Neuron (in vitro differentiated cells): ENCODE measurements around the gene EHMT2.
"Not testable (repeated sequence)": the region's sequence is repeated elsewhere in the genome, so short reads cannot be mapped to it uniquely, and the experiment has no call there.

ENCODE experiments used
- H2AFZ ChIP-seq: one replicate; pipeline ENCODE4 v1.6.1; 2013; ENCODE audit warnings: low read depth, mild to moderate bottlenecking, inconsistent platforms, low read length, moderate library complexity
- H3K27me3 ChIP-seq: one replicate; pipeline ENCODE4 v1.6.1; 2013; ENCODE audit warnings: low read length; ENCODE audit not compliant: insufficient read depth
- H3K36me3 ChIP-seq: one replicate; pipeline ENCODE4 v1.6.1; 2013; ENCODE audit warnings: low read length; ENCODE audit not compliant: insufficient read depth
- H3K4me1 ChIP-seq: one replicate; pipeline ENCODE4 v1.6.1; 2013; ENCODE audit warnings: low read length; ENCODE audit not compliant: insufficient read depth
- H3K4me3 ChIP-seq: 2 replicates; pipeline ENCODE4 v1.5.1; 2013; ENCODE audit warnings: mild to moderate bottlenecking, low read length, moderate library complexity
- H3K9me3 ChIP-seq: one replicate; pipeline ENCODE4 v1.6.1; 2013; ENCODE audit warnings: low read length

EHMT2 gene

DNA sequence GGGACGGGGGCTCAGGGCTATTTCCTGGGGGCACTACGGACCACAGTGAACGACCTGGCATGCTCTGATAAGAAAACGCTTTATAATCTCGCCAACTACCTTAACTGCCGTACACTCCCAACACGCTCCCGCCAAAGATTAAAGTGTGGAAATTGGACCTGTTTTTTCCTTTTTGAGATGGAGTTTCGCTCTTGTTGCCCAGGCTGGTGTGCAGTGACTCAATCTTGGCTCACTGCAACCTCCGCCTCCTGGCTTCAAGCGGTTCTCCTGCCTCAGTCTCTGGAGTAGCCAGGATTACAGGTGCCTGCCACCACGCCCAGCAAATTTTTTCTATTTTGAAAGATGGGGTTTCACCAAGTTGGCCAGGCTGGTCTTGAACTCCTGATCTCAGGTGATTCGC lies 18.4 kb downstream of the EHMT2 start:
- Histone ChIP-seq H3K4me3 (no peak overlapping the region), H3K9me3 (no peaks in the 10 kb centered on the region), H3K4me1 (no peaks in the 10 kb centered on the region), H3K27me3 (no peaks in the 10 kb centered on the region), H3K36me3 (peaks cover 41% of the 10 kb centered on the region), H2AFZ (no peak overlapping the region)

GRCh38 chr6:31878726-31879125 lies 18.8 kb downstream of the EHMT2 start, which contains the start of gene SLC44A4:
Gene SLC44A4 (minus strand): TSS chr6:31878997. CDS start chr6:31878980, 17 bp downstream.
- Histone ChIP-seq H3K36me3 (peaks cover 37% of the 10 kb centered on the region), H3K27me3 (no peaks in the 10 kb centered on the region), H2AFZ (no peak within 1 kb of the TSS), H3K4me1 (no peaks in the 10 kb centered on the region), H3K4me3 (no peak within 1 kb of the TSS), H3K9me3 (no peaks in the 10 kb centered on the region)

DNA sequence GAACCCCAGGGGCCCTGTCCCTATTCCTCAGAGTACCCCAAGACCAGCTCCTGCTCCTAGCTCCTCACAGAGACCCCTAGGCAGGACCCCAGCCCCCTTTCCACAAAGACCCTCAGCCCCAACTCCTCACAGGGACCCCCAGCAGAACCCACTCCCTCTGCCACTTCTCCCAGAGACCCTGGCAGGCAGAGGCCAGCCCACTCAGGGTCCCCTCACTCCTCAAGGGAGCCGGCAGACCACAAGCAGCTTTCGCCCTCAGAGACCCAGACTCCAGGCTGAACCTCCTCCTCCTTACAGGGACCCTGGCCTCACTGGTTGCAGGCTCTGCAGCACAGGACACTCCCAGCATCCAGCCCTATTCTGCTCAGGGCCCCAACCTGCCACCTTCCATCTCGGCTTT lies 19.3 kb downstream of the EHMT2 start:
- H3K27me3 ChIP-seq = no peaks in the 10 kb centered on the region
- H3K4me3 ChIP-seq = no peak overlapping the region
- H3K4me1 ChIP-seq = no peaks in the 10 kb centered on the region
- H2AFZ ChIP-seq = no peak overlapping the region
- peaks cover 32% of the 10 kb centered on the region for H3K36me3 ChIP-seq
- H3K9me3 ChIP-seq = no peaks in the 10 kb centered on the region

GRCh38 chr6:31877651-31878161 lies 19.8 kb downstream of the EHMT2 start:
- no peaks in the 10 kb centered on the region for H3K9me3 ChIP-seq
- peaks cover 27% of the 10 kb centered on the region for H3K36me3 ChIP-seq
- H3K27me3 ChIP-seq = no peaks in the 10 kb centered on the region
- no peak overlapping the region for H2AFZ ChIP-seq
- no peak overlapping the region for H3K4me3 ChIP-seq
- no peaks in the 10 kb centered on the region for H3K4me1 ChIP-seq

GRCh38 chr6:31877125-31877650 lies 20.3 kb downstream of the EHMT2 start:
- H3K9me3 ChIP-seq = no peaks in the 10 kb centered on the region
- peaks cover 22% of the 10 kb centered on the region for H3K36me3 ChIP-seq

GRCh38 chr6:31876357-31876756 lies 21.1 kb downstream of the EHMT2 start:
- no peaks in the 10 kb centered on the region for H3K9me3 ChIP-seq
- no peak overlapping the region for H3K4me3 ChIP-seq
- no peaks in the 10 kb centered on the region for H3K4me1 ChIP-seq
- no peaks in the 10 kb centered on the region for H3K27me3 ChIP-seq
- H3K36me3 ChIP-seq = peaks cover 16% of the 10 kb centered on the region
- no peak overlapping the region for H2AFZ ChIP-seq

More at GRCh38 chr6:31877125-31877650, 20.3 kb downstream of the EHMT2 start:
- no peak overlapping the region for H2AFZ ChIP-seq
- no peaks in the 10 kb centered on the region for H3K4me1 ChIP-seq
- no peaks in the 10 kb centered on the region for H3K27me3 ChIP-seq
- no peak overlapping the region for H3K4me3 ChIP-seq

DNA sequence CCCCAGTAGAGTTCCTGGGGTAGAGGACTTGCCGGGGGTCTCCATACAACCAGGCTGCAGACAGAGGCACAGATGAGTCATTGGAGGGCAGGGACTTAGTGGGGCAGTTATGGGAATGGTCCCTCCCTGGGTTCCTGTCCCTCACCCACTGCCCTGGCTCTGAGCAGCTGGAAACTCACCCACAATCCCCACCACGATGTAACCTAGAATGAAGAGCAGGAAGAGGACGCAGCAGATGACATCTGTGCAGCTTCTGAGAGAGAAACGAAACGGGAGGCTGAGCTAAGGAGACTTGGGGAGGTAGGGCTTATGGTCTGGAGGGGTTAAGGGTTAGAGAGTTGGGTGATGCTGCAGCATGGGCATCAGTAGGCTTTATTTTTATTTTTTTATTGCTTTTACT lies 21.6 kb downstream of the EHMT2 start:
- Histone ChIP-seq H3K27me3 (no peaks in the 10 kb centered on the region), H3K4me3 (no peak overlapping the region), H2AFZ (no peak overlapping the region), H3K36me3 (peaks cover 11% of the 10 kb centered on the region), H3K4me1 (no peaks in the 10 kb centered on the region), H3K9me3 (no peaks in the 10 kb centered on the region)

GRCh38 chr6:31874836-31875572 lies 22.5 kb downstream of the EHMT2 start:
- no peak overlapping the region for H3K4me3 ChIP-seq
- no peaks in the 10 kb centered on the region for H3K27me3 ChIP-seq
- peaks cover 3% of the 10 kb centered on the region for H3K36me3 ChIP-seq
- H2AFZ ChIP-seq = no peak overlapping the region
- no peaks in the 10 kb centered on the region for H3K4me1 ChIP-seq
- H3K9me3 ChIP-seq = no peaks in the 10 kb centered on the region

DNA sequence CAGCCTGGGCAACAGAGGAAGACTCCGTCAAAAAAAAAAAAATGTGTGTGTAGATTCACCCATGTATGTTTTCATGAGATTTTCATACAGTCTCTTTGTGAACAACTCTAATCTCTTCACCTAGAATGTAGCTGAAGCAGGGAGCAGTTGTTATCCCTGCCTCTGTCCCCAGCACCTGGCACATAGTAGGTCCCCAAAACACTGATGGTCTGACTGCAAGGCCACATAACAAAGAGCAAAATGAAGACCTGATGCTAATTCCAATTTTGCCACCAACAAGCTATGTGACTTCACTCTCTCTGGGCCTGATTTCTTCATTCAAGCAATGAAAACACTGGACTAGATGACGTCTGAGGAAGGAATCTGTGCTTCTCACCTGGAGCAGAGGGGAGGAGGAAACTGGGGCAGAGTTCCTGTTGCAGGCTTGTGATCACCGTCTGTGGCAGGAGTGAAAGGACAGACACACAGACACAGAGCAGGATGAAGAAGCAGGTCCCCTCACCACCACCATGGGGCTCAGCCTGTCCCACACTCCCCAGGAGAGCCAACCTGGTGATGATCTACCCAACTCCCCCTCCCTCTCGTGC lies 23.3 kb downstream of the EHMT2 start:
- H3K27me3 ChIP-seq = no peaks in the 10 kb centered on the region
- no peak overlapping the region for H3K4me3 ChIP-seq
- no peaks in the 10 kb centered on the region for H3K9me3 ChIP-seq
- no peaks in the 10 kb centered on the region for H3K36me3 ChIP-seq
- H3K4me1 ChIP-seq = no peaks in the 10 kb centered on the region
- H2AFZ ChIP-seq = no peak overlapping the region

GRCh38 chr6:31871046-31871659 lies 26.3 kb downstream of the EHMT2 start:
- Histone ChIP-seq H3K4me3 (no peak overlapping the region), H3K9me3 (no peaks in the 10 kb centered on the region), H3K4me1 (no peaks in the 10 kb centered on the region), H3K36me3 (no peaks in the 10 kb centered on the region), H2AFZ (no peak overlapping the region), H3K27me3 (no peaks in the 10 kb centered on the region)

GRCh38 chr6:31870385-31870921 lies 27.0 kb downstream of the EHMT2 start:
- no peaks in the 10 kb centered on the region for H3K27me3 ChIP-seq
- H2AFZ ChIP-seq = no peak overlapping the region
- no peaks in the 10 kb centered on the region for H3K9me3 ChIP-seq
- no peaks in the 10 kb centered on the region for H3K36me3 ChIP-seq
- H3K4me3 ChIP-seq = no peak overlapping the region
- H3K4me1 ChIP-seq = peaks cover 3% of the 10 kb centered on the region

DNA sequence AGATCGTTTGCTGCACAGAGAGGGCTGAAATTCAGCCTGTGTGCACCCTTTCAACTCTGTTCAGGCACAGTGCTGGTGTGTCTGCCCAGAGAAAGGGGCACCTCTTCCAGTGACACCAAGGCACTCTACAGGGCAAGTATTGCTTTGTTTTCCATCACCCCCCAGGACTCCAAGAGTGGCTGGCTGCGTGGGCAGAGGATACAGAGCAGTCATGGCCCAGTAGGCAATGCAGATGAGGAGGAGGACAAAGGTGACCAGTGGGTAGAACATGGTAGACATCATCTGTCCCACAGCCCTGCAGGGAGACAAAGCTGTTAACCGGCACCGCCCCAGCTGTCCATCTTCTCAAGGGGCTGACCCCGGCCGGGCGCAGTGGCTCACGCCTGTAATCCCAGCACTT lies 28.2 kb downstream of the EHMT2 start:
- Histone ChIP-seq H3K27me3 (no peaks in the 10 kb centered on the region), H3K4me1 (peaks cover 8% of the 10 kb centered on the region), H3K9me3 (no peaks in the 10 kb centered on the region), H3K4me3 (no peak overlapping the region), H2AFZ (no peak overlapping the region), H3K36me3 (no peaks in the 10 kb centered on the region)

DNA sequence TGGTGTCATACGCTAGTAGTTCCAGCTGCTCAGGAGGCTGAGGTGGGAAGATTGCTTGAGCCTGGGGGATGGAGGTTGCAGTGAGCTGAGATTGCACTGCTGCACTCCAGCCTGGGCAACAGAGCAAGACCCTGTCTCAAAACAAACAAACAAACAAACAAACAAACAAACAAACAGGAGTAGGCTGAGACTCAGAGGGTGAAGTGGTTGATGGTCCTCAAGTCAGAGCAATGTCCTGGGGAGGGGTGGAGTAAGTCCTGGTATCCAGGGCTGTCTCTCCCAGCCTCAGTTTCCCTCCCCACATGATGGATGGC lies 28.9 kb downstream of the EHMT2 start:
- not testable (repeated sequence) for H3K27me3 ChIP-seq, H3K9me3 ChIP-seq, H3K4me1 ChIP-seq, H2AFZ ChIP-seq, H3K36me3 ChIP-seq, H3K4me3 ChIP-seq
